ENCODE measurements around the gene ARL4D. TPM values are rescaled to one million over a fixed set of nuclear protein-coding genes. Genes with fewer than 3 reads are reported as not detected.

ARL4D gene
- total RNA-seq, 2 donors from 2014 or later: 5.5 to 24.1 TPM

DNA sequence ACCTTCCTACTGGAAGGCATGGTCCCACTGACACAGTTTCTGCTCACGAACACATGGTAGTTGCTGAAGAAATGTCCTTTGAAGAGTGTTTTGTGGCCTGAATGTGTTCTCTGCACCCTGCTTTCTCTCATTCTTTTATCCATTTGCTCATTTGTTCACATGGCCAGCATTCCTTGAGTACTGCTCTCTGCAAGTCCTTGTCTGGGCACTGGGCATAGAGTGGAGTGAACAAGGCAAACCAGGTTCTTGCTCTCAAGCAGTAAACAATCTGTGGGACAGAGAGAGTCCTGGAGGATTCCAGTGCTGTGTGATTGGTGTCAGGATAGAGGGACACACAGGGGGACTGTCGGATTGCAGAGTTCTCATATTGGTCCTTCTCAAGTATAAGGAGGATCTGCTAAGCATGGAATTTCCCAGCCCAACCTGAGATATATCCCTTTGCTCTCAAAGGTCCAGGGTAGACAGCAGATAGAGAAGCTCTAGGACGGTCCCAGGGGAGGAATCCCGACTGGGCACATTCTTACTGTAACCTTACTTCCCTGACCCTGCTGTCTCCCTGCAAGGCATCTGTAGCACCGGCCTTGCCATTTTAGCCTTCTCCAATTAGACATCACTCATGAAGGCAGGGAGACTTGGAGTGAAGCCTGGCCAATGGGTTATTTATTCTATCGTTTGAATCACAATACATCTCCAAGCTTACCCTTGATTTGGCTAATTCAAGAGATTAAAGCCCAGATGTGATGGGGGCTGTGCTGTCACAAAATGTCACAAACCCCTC is 32.3 kb downstream of the ARL4D start:
- no peak for DNase-seq (ENCODE audit: low spot score)
- Histone ChIP-seq H3K4me1 (peaks cover 0 to 16% of the 10 kb centered on the region in 2 donors), H3K9me3 (no peaks in the 10 kb centered on the region), H3K36me3 (no peaks in the 10 kb centered on the region), H3K4me3 (no peak overlapping the region), H3K27me3 (no peaks in the 10 kb centered on the region), H3K27ac (peak overlapping the region in 1 of 2 donors; percentile 26)
- TF ChIP-seq, protein P1, sequence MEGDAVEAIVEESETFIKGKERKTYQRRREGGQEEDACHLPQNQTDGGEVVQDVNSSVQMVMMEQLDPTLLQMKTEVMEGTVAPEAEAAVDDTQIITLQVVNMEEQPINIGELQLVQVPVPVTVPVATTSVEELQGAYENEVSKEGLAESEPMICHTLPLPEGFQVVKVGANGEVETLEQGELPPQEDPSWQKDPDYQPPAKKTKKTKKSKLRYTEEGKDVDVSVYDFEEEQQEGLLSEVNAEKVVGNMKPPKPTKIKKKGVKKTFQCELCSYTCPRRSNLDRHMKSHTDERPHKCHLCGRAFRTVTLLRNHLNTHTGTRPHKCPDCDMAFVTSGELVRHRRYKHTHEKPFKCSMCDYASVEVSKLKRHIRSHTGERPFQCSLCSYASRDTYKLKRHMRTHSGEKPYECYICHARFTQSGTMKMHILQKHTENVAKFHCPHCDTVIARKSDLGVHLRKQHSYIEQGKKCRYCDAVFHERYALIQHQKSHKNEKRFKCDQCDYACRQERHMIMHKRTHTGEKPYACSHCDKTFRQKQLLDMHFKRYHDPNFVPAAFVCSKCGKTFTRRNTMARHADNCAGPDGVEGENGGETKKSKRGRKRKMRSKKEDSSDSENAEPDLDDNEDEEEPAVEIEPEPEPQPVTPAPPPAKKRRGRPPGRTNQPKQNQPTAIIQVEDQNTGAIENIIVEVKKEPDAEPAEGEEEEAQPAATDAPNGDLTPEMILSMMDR (IDR thresholded peaks at IDR 0.05): no peak

DNA sequence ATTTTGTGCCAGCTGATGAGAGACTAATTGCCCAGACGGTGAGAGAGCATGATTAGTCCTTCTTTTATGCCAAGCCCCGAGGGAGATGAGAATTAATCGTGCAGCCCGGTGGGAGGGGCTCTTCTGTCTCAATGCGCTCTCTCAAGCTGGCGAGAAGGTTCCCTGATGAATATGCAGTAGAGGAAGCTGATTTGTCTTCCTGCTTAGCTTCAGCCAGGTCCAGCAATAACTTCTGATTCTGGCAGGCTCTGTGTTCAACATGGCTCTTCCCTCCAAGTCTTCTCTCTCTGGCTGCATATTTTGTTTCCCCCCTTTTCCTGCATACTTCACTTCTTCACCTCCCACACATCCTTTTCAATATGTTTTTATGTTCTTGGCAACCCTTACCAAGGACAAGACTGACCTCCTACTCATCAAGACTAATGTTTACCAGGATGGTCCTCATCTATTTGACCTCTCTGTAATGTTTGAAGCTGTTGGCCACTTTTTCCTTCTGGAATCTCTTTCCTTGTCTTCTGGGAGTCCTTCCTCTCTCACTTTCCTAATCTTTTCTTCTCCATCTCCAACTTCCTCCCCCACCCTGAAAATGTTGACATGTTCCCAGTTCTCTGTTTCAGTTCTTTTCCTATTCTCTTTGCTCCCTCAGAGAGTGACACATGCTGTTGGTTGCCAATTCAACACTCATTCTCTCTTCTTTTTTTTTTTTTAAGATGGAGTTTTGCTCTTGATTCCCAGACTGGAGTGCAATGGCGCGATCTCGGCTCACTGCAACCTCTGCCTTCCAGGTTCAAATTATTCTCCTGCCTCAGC is 33.1 kb downstream of the ARL4D start:
- TF ChIP-seq, protein P1 (IDR thresholded peaks at IDR 0.05): no peak
- no peak for DNase-seq (ENCODE audit: low spot score)
- no peaks in the 10 kb centered on the region for H3K36me3 ChIP-seq
- no peaks in the 10 kb centered on the region for H3K27me3 ChIP-seq
- H3K4me3 ChIP-seq: no peak overlapping the region
- peak overlapping the region in 1 of 2 donors; percentile 26 for H3K27ac ChIP-seq
- H3K9me3 ChIP-seq: no peaks in the 10 kb centered on the region
- peaks cover 0 to 16% of the 10 kb centered on the region in 2 donors for H3K4me1 ChIP-seq

GRCh38 chr17:43434902-43435319 is 36.1 kb downstream of the ARL4D start:
- H3K36me3 ChIP-seq: no peaks in the 10 kb centered on the region
- TF ChIP-seq, protein P1 (IDR thresholded peaks at IDR 0.05): no peak
- H3K27ac ChIP-seq: no peak overlapping the region
- H3K9me3 ChIP-seq: no peaks in the 10 kb centered on the region
- no peak for DNase-seq (ENCODE audit: low spot score)
- H3K4me1 ChIP-seq: peaks cover 0 to 16% of the 10 kb centered on the region in 2 donors
- H3K27me3 ChIP-seq: no peaks in the 10 kb centered on the region
- no peak overlapping the region for H3K4me3 ChIP-seq

- DNase-seq (ENCODE audit: low spot score): no peak
- no peaks in the 10 kb centered on the region for H3K9me3 ChIP-seq
- TF ChIP-seq, protein P1 (IDR thresholded peaks at IDR 0.05): no peak
- no peaks in the 10 kb centered on the region for H3K36me3 ChIP-seq
- H3K27me3 ChIP-seq: no peaks in the 10 kb centered on the region
- no peak overlapping the region for H3K4me3 ChIP-seq
- H3K4me1 ChIP-seq: no peaks in the 10 kb centered on the region
- no peak overlapping the region for H3K27ac ChIP-seq
These were observed 39.0 kb downstream of the ARL4D start for GRCh38 chr17:43437756-43438155.

DNA sequence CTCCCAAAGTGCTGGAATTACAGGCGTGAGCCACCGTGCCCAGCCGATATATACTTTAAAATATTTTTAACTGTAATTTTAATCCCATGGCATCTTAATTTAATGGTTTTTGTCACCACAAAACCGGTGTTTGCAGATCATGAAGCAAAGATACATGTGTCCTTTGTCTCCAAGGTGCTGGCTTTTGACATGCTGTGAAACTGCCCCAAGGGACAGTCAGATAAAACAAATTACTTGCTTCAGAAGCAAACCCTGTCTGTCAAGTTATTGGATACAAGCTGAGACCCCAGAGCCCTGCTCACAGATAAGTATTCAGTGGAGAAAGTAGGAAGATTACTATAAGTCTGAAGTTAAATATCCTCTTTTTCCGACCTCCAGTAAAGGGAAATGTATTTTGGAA is 39.8 kb downstream of the ARL4D start:
- no peaks in the 10 kb centered on the region for H3K36me3 ChIP-seq
- no peak overlapping the region for H3K4me3 ChIP-seq
- no peaks in the 10 kb centered on the region for H3K27me3 ChIP-seq
- no peaks in the 10 kb centered on the region for H3K9me3 ChIP-seq
- H3K27ac ChIP-seq: no peak overlapping the region
- DNase-seq (ENCODE audit: low spot score): no peak
- no peaks in the 10 kb centered on the region for H3K4me1 ChIP-seq
- TF ChIP-seq, protein P1 (IDR thresholded peaks at IDR 0.05): no peak
